Raji (cell line): Measurements from ENCODE around the gene IPO13.

ENCODE experiments used
- POLR2A ChIP-seq: IDR thresholded peaks from 2 replicates; pipeline ENCODE4 v1.6.1; 2011; ENCODE audit warnings: low read depth, low read length, control low read depth; ENCODE audit not compliant: insufficient read depth

The IPO13 gene

DNA sequence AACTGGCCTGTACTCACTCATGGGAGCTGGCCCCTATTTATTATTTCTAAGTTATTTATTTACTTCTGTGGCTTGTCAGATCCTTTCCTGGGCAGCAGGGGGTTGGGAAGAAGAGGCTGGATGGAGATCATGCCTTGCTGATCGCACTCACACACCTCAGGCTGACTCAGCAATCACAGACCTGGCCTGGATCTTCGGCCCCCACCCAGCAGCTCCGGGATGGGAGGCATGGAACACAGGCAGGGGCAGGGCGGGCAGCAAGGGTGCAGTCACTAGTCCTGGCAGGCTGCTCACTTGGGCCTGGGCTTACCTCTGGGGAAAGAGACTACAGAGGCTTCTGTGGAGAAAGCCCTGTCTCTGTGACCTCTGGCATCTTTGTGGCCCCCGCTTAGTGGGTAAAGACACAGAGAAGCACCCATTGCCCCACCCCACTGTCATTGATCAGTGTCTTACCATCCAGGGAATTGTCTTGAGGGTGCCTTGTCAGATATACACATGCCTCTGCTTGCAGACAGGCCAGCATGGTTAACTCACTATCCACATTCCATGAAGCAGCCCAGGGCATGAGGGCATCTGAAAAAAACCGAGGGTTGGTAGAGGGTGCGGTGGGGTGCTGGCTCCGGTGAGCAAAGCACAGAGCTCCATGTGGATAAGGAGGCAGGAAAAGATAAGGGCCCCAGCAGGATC lies 9.4 kb upstream of the IPO13 start:
- no peak for TF ChIP-seq POLR2A

DNA sequence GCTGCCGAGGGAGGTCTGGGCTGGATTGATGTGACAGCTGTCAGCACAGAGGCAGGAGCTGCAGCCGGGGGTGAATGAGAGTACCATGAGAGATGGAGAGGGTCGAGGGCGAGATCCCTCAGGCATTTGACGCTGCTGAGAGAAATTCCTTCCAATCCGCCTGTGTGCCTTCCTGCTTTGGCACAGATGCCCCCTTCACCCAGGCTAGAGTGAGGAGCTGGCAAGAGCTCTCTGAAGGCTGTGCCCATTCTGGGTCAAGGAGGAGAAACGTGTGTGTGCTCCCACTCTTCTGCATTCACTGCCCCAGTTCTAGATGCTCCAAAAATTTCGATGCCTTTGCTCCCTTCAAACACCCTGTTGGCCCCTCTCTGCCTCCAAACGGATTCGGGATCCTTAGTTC lies 8.4 kb upstream of the IPO13 start:
- no peak for TF ChIP-seq POLR2A

DNA sequence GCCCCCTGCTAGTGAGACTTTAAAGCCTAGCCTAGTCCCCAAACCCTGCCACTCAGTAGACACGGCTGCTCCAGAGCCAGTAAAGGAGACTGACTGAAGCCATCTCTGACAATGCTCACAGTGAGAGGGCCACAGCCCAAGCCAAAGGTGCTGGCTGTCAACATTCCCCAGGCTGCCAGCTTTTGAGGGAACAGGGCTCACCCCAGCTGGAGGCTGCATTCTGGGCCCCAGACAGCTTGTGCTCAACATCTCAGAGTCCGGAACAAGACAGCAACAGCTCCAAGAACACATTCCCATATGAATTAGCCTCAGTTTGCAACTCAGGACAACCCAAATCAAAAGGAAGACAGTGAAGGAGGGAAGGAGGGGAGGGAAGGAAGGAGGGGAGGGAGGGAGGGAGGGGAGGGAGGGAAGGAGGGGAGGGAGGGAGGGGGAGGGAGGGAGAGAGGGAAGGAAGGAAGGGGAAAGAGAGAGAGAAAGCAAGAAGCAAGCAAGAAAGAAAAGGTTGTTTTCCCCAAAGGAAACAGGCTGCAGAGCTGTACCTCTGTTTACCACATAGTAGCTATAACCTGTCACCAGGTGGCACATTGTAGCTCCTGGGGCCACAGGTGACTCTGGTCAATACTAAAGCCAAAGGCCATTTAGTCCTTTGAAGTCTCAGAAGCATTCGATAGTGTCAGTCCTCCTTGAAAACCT lies 7.7 kb upstream of the IPO13 start:
- no peak for TF ChIP-seq POLR2A

DNA sequence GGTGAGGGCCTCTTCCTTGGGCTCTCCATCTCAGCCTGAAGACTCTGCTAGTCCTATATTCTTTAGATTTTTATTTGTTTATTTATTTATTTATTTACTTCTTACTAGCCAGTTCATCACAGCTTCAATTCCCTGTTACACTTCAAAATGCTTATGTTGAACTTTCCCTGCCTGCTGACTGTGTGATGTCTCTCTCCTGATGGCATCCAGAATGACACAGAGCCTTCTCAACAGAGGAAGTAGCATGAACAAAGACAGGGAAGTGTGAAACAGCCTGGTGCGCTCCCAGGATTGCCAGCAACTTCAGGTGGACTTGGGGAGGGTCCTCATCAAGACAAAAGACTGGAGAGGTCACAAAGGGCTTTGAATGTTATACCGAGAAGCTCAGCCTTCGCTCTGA lies 4.3 kb upstream of the IPO13 start:
- TF ChIP-seq POLR2A, result no peak

DNA sequence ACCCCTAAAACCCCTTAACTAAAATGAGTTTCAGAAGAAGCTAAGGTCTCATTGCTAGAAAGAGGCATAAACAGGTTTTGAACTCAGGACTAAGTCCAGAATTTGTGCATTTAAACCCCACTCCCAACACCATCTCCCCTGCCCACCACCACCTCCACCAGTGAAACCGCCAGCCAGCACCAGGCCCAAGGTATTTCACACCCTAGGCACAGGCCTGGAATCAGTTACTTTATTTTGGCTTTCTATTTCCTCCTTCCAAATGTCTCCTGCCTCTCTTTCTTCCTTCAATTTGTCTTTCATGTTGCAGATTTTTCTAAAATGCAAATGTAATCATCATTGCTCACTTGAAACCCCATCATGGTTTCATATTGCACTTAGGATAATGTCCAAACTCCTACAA lies 1.9 kb upstream of the IPO13 start:
- TF ChIP-seq POLR2A, result no peak

DNA sequence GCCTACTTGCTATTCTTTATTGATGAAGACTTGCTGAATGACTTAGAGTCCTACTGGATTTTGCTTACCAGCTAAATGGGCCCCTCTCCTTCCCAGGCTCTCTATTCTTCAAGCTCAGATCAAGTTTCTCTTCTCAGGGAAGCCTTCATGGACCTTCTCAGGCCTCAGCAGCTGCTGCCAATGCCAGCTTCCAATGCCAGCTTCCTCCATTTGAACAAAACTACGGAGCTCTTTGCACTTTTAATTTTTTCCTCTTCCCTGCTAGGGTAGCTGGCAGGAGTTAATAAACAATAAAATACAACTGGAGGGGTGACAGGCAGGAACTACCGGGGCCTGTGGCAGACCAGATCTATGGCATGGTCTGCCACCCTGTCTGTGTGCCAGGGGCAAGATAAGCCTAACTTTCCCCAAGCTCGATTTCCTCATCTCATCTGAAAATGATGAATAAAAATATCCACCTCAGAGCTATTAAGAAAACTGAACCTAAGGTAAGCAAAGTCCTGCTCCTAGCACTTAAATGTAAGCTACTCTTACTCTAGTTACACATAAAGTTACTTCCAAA lies 995 bp upstream of the IPO13 start:
- no peak for TF ChIP-seq POLR2A

DNA sequence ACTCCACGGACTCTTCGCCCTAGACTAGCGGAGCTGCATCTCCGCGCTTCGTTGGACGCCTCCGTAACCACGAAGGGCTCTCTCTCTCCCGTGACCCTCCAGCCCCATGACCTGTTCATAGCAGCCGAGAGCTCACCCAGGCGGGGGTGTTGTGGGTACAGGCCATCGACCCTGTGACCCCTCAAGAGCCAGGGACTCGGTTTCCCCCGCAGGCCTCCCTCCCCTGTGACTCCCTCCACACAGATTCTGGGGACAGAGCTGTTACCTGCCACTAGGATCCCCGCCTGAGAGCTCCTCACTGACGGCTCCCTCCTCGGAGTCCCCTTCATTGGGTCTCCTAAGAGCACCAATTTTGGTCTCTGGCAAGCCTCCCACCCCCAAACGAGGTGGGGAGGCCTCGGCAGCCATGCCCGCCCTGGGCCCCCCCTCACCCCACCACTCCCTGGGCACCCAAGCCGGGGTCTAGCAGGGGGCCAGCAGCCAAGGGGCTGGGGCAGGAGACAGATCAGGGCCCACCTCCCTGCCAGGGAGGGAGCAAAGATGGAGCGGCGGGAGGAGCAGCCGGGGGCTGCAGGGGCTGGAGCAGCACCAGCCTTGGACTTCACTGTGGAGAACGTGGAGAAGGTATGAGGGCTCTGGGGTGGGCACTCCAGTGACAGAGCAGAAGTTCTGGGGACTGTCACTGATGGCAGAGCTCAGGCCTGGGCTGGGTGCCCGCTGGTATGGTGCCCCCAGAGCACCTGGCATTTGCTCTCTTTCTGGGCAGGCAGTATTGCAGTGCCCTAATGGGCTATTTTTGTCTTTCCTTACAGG lies 517 bp downstream of the IPO13 start:
- TF ChIP-seq POLR2A, result no peak

DNA sequence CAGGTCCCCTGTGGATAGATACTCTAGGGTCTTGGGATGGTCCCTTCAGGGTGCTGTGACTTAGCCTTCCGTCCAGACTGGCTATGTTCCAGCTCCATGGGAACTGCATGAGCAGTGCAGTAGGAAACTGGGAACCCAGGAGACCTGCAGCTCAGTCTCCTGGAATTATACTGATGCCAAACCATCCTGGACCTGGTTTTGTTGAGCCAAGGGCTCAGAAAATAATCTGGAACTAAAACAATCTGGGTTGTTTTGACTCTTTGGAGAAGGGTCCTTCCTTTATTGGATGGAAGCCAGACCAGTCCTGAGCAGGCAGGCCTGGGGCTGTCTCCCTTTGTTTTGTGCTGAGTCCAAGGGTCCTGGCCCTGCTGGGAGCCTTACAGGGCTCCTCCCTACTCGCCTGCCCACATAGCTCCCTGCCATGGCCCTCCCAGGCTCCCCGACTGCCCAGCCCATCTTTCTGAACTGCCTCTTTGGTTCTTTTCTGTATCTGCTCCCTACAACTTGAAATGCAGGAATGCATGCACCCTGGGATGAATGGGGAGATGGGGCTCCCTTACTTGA lies 1.2 kb downstream of the IPO13 start:
- no peak for TF ChIP-seq POLR2A

DNA sequence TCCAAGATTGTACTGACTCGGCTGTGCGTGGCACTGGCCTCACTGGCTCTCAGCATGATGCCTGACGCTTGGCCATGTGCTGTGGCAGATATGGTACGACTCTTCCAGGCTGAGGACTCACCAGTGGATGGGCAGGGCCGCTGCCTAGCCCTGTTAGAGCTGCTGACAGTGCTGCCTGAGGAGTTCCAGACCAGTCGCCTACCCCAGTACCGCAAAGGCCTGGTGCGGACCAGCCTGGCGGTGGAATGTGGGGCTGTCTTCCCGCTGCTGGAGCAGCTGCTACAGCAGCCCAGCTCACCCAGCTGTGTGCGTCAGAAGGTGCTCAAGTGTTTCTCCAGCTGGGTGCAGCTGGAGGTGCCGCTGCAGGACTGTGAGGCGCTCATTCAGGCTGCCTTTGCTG lies 2.9 kb downstream of the IPO13 start:
- no peak for TF ChIP-seq POLR2A

DNA sequence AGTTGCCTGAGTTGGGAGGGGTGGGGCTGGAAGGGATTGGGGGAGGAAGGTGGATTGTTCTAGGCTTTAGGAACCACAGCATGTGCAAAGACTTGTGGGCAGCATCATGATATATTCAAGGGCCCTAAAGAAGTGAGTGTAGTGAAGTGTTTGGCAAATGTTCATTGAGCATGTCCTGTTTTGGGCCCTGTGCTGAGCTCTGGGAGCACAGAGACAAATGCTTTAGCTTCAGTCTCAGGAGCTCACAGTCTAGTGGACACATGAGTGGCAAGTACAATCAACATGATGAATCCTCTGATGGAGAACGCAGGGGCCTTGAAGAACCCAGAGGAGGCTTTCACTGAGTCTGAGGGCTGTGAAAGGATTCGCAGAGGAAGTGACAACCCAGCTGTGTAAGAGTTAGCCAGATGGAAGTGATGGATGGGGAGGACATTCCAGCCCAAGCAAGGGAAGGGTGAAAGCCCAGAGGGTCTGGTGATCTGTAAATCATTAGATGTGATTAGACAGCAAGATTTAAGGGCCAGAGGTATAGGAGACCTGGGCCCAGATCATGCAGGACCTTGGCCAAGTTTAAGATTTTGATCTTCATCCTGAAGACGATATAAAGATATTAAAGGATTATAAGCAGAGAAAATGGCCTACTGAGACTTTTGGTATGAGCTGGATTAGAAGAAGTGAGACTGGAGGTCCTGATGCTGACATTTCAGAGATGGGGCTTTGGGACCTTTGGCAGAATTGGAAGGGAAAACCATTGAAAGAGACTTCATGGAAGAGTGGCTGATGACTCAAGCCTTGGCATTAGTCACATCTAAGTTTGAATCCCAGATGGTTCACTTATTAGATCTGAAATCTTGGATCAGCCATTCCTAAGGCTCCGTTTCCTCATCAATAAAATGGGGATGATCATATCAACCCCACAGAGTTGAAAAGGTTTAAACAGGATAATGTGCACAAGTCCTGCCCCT lies 4.6 kb downstream of the IPO13 start:
- TF ChIP-seq POLR2A, result no peak

DNA sequence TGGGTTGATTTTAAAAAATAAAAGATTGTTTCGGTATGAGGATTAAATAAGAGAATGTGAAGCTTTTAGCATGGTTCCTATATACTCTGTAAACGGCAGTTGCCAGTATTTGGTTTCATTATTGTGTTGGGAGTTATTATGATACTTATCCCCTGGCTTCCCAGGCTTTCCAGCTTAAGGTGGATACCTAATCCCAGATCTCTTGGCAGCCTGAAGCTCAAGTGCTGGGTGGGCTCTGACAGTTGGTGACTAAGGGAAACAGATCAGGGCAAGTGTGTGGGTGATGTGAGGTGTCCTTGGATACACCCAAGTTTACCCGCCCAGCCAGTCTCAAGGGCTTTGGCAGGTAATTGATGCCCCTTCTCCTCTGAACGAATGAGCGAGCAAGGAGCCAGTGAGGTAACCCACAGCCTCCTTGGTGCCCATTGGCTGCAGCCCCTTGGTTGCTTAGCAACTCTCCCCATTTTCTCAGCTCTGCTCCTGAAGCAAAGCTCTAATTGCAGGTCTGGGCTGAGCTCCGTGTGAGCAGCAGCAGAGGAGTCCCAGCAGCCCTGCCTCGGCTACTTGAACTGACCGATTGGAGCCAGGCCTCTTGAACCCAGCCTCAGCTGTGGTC lies 6.1 kb downstream of the IPO13 start:
- TF ChIP-seq POLR2A, result no peak

DNA sequence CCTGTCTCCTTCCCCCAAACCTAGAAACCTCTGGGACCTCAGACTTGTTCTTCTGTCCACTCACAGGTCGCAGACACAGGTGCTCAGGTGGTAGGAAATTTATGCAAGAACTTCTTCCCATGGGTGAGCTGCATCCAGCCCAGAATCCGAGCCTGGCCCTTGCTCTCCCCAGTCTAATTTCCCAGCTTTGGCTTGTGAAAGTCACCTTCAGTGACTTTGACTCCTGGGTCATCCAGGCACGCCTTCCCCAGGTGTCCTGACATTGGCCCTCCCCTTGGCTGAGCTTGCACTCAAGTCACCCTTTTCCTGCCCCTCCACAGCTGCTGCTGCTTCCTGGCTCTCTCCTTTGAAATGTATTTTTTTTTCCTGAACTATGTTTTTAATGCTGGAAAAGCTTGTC lies 6.6 kb downstream of the IPO13 start:
- TF ChIP-seq POLR2A, result no peak

DNA sequence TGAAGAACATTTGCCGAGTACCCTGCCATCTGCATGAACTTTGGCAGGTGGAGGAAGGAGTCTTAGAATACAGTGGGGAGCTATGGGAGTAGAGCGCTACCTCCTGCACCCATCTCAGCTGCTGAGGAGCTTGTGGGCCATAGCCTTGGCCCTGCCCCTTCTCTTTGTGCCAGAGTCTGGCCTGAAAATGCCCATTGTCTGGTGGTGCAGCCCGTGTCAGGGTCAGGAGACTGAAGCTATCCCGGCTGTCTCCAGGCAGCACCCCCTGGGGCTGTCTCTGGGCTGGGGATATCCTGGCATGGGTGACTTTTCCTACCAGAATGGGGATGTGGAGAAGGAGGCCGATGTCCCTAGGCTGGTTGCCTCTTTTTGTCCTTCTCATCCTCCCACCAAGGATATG lies 7.3 kb downstream of the IPO13 start:
- no peak for TF ChIP-seq POLR2A

DNA sequence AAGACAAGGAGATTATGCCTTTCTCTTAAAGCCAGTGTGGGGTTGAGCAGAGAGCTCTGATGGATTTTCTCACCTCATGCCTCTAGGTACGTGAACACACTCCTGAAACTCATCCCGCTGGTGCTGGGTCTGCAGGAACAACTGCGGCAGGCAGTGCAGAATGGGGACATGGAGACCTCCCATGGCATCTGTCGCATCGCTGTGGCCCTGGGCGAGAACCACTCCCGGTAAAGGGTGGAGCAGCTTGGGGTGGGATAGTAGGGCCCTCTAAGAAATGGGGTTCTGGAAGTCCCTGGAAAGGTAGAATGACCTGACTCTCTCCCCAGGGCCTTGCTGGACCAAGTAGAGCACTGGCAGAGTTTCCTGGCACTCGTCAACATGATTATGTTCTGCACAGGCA lies 9.5 kb downstream of the IPO13 start:
- TF ChIP-seq POLR2A, result no peak
